ENCODE results near the gene TACC2.

TACC2 gene

GRCh38 chr10:122030200-122030552 is 41.2 kb downstream of the TACC2 start:
- H3K79me2 ChIP-seq (ENCODE audit: insufficient read depth, low read length): no peaks in the 10 kb centered on the region
- H3K9me3 ChIP-seq (ENCODE audit: insufficient read depth, low read length, severe bottlenecking): no peaks in the 10 kb centered on the region
- H3K4me3 ChIP-seq (ENCODE audit: low read depth in 1 of 2, low read length in 2 of 2): no peak overlapping the region
- H2AFZ ChIP-seq (ENCODE audit: low read depth, low read length): no peak overlapping the region
- no peak overlapping the region for H3K27ac ChIP-seq (ENCODE audit: low read length)
- H3K9ac ChIP-seq (ENCODE audit: low read depth, low read length): no peak overlapping the region
- no peaks in the 10 kb centered on the region for H4K20me1 ChIP-seq (ENCODE audit: insufficient read depth, low read length)
- no peaks in the 10 kb centered on the region for H3K4me1 ChIP-seq (ENCODE audit: insufficient read depth, low read length)
- no peak for TF ChIP-seq EZH2 (IDR thresholded peaks at IDR 0.05; ENCODE audit: borderline replicate concordance, low read depth, low read length, severe bottlenecking)
- TF ChIP-seq, protein P1, sequence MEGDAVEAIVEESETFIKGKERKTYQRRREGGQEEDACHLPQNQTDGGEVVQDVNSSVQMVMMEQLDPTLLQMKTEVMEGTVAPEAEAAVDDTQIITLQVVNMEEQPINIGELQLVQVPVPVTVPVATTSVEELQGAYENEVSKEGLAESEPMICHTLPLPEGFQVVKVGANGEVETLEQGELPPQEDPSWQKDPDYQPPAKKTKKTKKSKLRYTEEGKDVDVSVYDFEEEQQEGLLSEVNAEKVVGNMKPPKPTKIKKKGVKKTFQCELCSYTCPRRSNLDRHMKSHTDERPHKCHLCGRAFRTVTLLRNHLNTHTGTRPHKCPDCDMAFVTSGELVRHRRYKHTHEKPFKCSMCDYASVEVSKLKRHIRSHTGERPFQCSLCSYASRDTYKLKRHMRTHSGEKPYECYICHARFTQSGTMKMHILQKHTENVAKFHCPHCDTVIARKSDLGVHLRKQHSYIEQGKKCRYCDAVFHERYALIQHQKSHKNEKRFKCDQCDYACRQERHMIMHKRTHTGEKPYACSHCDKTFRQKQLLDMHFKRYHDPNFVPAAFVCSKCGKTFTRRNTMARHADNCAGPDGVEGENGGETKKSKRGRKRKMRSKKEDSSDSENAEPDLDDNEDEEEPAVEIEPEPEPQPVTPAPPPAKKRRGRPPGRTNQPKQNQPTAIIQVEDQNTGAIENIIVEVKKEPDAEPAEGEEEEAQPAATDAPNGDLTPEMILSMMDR (IDR thresholded peaks at IDR 0.05; ENCODE audit: borderline replicate concordance, extremely low read depth, low read length, poor library complexity, severe bottlenecking): no peak
- H3K36me3 ChIP-seq (ENCODE audit: insufficient read depth, low read length): no peaks in the 10 kb centered on the region
- no peaks in the 10 kb centered on the region for H3K27me3 ChIP-seq (ENCODE audit: insufficient read depth, low read length, poor library complexity)
- DNase-seq (no peak), ATAC-seq (ENCODE audit: insufficient read depth, low read depth) (no peak)
- H3K4me2 ChIP-seq (ENCODE audit: insufficient read depth, low read length): no peak overlapping the region

- ATAC-seq (ENCODE audit: insufficient read depth, low read depth): no peak
- no peak overlapping the region for H3K4me2 ChIP-seq (ENCODE audit: insufficient read depth, low read length)
These were observed 44.4 kb downstream of the TACC2 start for GRCh38 chr10:122033224-122033926.

GRCh38 chr10:122034149-122034756 is 45.3 kb downstream of the TACC2 start:
- Histone ChIP-seq H3K79me2 (ENCODE audit: insufficient read depth, low read length) (no peaks in the 10 kb centered on the region), H3K4me3 (ENCODE audit: low read depth in 1 of 2, low read length in 2 of 2) (no peak overlapping the region), H3K27ac (ENCODE audit: low read length) (no peak overlapping the region), H4K20me1 (ENCODE audit: insufficient read depth, low read length) (no peaks in the 10 kb centered on the region), H3K4me2 (ENCODE audit: insufficient read depth, low read length) (no peak overlapping the region), H2AFZ (ENCODE audit: low read depth, low read length) (no peak overlapping the region), H3K4me1 (ENCODE audit: insufficient read depth, low read length) (no peaks in the 10 kb centered on the region), H3K9me3 (ENCODE audit: insufficient read depth, low read length, severe bottlenecking) (no peaks in the 10 kb centered on the region), H3K9ac (ENCODE audit: low read depth, low read length) (no peak overlapping the region), H3K36me3 (ENCODE audit: insufficient read depth, low read length) (no peaks in the 10 kb centered on the region), H3K27me3 (ENCODE audit: insufficient read depth, low read length, poor library complexity) (no peaks in the 10 kb centered on the region)
- DNase-seq: no peak
- TF ChIP-seq EZH2 (IDR thresholded peaks at IDR 0.05; ENCODE audit: borderline replicate concordance, low read depth, low read length, severe bottlenecking): no peak
- TF ChIP-seq, protein P1 (IDR thresholded peaks at IDR 0.05; ENCODE audit: borderline replicate concordance, extremely low read depth, low read length, poor library complexity, severe bottlenecking): no peak
- ATAC-seq (ENCODE audit: insufficient read depth, low read depth): no peak

More at GRCh38 chr10:122033224-122033926, 44.4 kb downstream of the TACC2 start:
- Histone ChIP-seq H3K27me3 (ENCODE audit: insufficient read depth, low read length, poor library complexity) (no peaks in the 10 kb centered on the region), H3K36me3 (ENCODE audit: insufficient read depth, low read length) (no peaks in the 10 kb centered on the region), H3K9me3 (ENCODE audit: insufficient read depth, low read length, severe bottlenecking) (no peaks in the 10 kb centered on the region), H2AFZ (ENCODE audit: low read depth, low read length) (no peak overlapping the region), H4K20me1 (ENCODE audit: insufficient read depth, low read length) (no peaks in the 10 kb centered on the region), H3K4me1 (ENCODE audit: insufficient read depth, low read length) (no peaks in the 10 kb centered on the region), H3K9ac (ENCODE audit: low read depth, low read length) (no peak overlapping the region), H3K4me3 (ENCODE audit: low read depth in 1 of 2, low read length in 2 of 2) (no peak overlapping the region), H3K27ac (ENCODE audit: low read length) (no peak overlapping the region), H3K79me2 (ENCODE audit: insufficient read depth, low read length) (no peaks in the 10 kb centered on the region)
- TF ChIP-seq EZH2 (IDR thresholded peaks at IDR 0.05; ENCODE audit: borderline replicate concordance, low read depth, low read length, severe bottlenecking): no peak
- TF ChIP-seq, protein P1 (IDR thresholded peaks at IDR 0.05; ENCODE audit: borderline replicate concordance, extremely low read depth, low read length, poor library complexity, severe bottlenecking): no peak
- no peak for DNase-seq

All from DND-41 (cell line).